WTC11 (cell line): Measurements from ENCODE around the gene GPR156. TPM values are rescaled to one million over a fixed set of nuclear protein-coding genes. Genes with fewer than 3 reads are reported as not detected.

Experiments
- ATAC-seq: fragments of 200-7000 bp; cut with Tn5 transposase; 2 replicates; pipeline ENCODE4 v1.10.0; 2021; ENCODE audit warnings: mild to moderate bottlenecking, moderate library complexity
- CTCF ChIA-PET: fragments of 300-600 bp; sonication (Branson Sonifier 250); formaldehyde crosslinking; loops from one replicate; lab custom pipeline; 2021; ENCODE audit warnings: antibody characterized with exemption; lab: Charles Lee
- POLR2A ChIA-PET: fragments of 350-600 bp; sonication (Branson Sonifier 250); formaldehyde crosslinking; loops from one replicate; lab custom pipeline; 2021; ENCODE audit warnings: antibody characterized with exemption; lab: Charles Lee
- DNase-seq: peaks from one replicate; pipeline ENCODE4 v3.0.0; 2021; ENCODE audit warnings: low spot score
- H3K27ac Mint-ChIP-seq: 2 replicates; pipeline ENCODE4 v1.8.0; 2021; ENCODE audit warnings: mixed read lengths
- H3K27me3 Mint-ChIP-seq: 2 replicates; pipeline ENCODE4 v1.8.0; 2021; ENCODE audit warnings: low read depth, mild to moderate bottlenecking, moderate library complexity, mixed read lengths
- H3K36me3 Mint-ChIP-seq: 2 replicates; pipeline ENCODE4 v1.8.0; 2021; ENCODE audit warnings: mixed read lengths
- H3K4me1 Mint-ChIP-seq: 2 replicates; pipeline ENCODE4 v1.8.0; 2022; ENCODE audit warnings: mixed read lengths
- H3K4me3 Mint-ChIP-seq: 2 replicates; pipeline ENCODE4 v1.8.0; 2021; ENCODE audit warnings: mild to moderate bottlenecking, moderate library complexity, mixed read lengths
- H3K9me3 Mint-ChIP-seq: 2 replicates; pipeline ENCODE4 v1.8.0; 2021; ENCODE audit warnings: mixed read lengths
- FOXJ3 ChIP-seq: sonication (generic); formaldehyde crosslinking; IDR thresholded peaks from 2 replicates; pipeline ENCODE4 v1.9.0; 2021; ENCODE audit warnings: missing genetic modification reagents, mild to moderate bottlenecking, borderline replicate concordance
- GRHL2 ChIP-seq: fragments of 250-450 bp; sonication (Bioruptor Pico); IDR thresholded peaks from 2 replicates; pipeline ENCODE4 v1.8.0; 2022; ENCODE audit warnings: mild to moderate bottlenecking, moderate library complexity; ENCODE audit not compliant: insufficient replicate concordance, severe bottlenecking
- GTF2I ChIP-seq: fragments of 250-450 bp; sonication (Bioruptor Pico); conservative IDR thresholded peaks from 2 replicates; pipeline ENCODE4 v1.4.0; 2021; ENCODE audit warnings: mild to moderate bottlenecking
- IRF2 ChIP-seq: sonication (generic); formaldehyde crosslinking; IDR thresholded peaks from 2 replicates; pipeline ENCODE4 v1.8.0; 2022; ENCODE audit warnings: low read depth, missing genetic modification reagents, borderline replicate concordance
- JUN ChIP-seq: sonication (generic); formaldehyde crosslinking; IDR thresholded peaks from 2 replicates; pipeline ENCODE4 v1.8.0; 2023; ENCODE audit warnings: mild to moderate bottlenecking, missing genetic modification reagents
- MXD4 ChIP-seq: fragments of 250-450 bp; sonication (Bioruptor Pico); IDR thresholded peaks from 2 replicates; pipeline ENCODE4 v1.8.0; 2021; ENCODE audit warnings: mild to moderate bottlenecking, moderate library complexity, borderline replicate concordance
- NR1H2 ChIP-seq: sonication (generic); formaldehyde crosslinking; IDR thresholded peaks from 2 replicates; pipeline ENCODE4 v1.9.0; 2021; ENCODE audit warnings: mild to moderate bottlenecking, moderate library complexity, missing genetic modification reagents
- PRDM15 ChIP-seq: sonication (generic); formaldehyde crosslinking; IDR thresholded peaks from 2 replicates; pipeline ENCODE4 v1.8.0; 2022; ENCODE audit warnings: missing genetic modification reagents
- SMAD3 ChIP-seq: sonication (generic); formaldehyde crosslinking; IDR thresholded peaks from 2 replicates; pipeline ENCODE4 v1.8.0; 2022; ENCODE audit warnings: missing genetic modification reagents, mild to moderate bottlenecking, borderline replicate concordance
- TEAD4 ChIP-seq: sonication (generic); formaldehyde crosslinking; IDR thresholded peaks from 2 replicates; pipeline ENCODE4 v1.8.0; 2022; ENCODE audit warnings: mild to moderate bottlenecking, missing genetic modification reagents
- ZNF416 ChIP-seq: fragments of 250-450 bp; sonication (Bioruptor Pico); IDR thresholded peaks from 2 replicates; pipeline ENCODE4 v1.9.0; 2021; ENCODE audit warnings: mild to moderate bottlenecking, inconsistent platforms
- total RNA-seq: library from RNA; stranded (reverse); gene quantifications from 3 replicates; pipeline ENCODE4 v1.2.3, GENCODE V29; 2021
- TF ChIP-seq, protein P1 (sequence below): sonication (generic); formaldehyde crosslinking; IDR thresholded peaks from 2 replicates; pipeline ENCODE4 v1.8.1; 2023; ENCODE audit warnings: mild to moderate bottlenecking, missing genetic modification reagents
- TF ChIP-seq, protein P2 (sequence below): sonication (generic); formaldehyde crosslinking; IDR thresholded peaks from 2 replicates; pipeline ENCODE4 v1.8.1; 2023; ENCODE audit warnings: mild to moderate bottlenecking, missing genetic modification reagents, moderate library complexity
- TF ChIP-seq, protein P3 (sequence below): sonication (generic); formaldehyde crosslinking; IDR thresholded peaks from 2 replicates; pipeline ENCODE4 v1.8.1; 2023; ENCODE audit warnings: mild to moderate bottlenecking, missing genetic modification reagents, moderate library complexity
- TF ChIP-seq, protein P4 (sequence below): sonication (generic); formaldehyde crosslinking; IDR thresholded peaks from 2 replicates; pipeline ENCODE4 v1.8.0; 2023; ENCODE audit warnings: mild to moderate bottlenecking, missing genetic modification reagents
- TF ChIP-seq, protein P5 (sequence below): sonication (generic); formaldehyde crosslinking; IDR thresholded peaks from 2 replicates; pipeline ENCODE4 v1.8.0; 2023; ENCODE audit warnings: missing genetic modification reagents

GPR156 gene
- total RNA-seq, 1 experiment from 2014 or later, result 0.72 TPM

DNA sequence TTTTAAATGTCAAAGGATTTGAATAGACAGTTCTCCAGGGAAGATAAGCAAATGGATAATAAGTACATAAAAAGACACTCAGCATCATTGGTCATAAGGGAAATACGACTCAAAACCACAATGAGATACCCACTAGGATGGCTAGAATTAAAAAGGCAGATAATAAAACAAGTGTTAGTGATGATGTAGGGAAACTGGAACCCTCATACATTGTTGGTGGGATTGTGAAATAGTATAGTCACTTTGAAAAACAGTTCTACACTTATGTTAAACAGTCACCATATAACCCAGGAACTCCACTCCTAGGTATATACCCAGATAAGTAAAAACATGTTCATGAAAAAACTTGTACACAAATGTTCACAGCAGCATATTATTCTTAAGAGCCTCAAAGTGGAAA lies 72.5 kb downstream of the GPR156 start (continued):
- TF ChIP-seq, protein P1, sequence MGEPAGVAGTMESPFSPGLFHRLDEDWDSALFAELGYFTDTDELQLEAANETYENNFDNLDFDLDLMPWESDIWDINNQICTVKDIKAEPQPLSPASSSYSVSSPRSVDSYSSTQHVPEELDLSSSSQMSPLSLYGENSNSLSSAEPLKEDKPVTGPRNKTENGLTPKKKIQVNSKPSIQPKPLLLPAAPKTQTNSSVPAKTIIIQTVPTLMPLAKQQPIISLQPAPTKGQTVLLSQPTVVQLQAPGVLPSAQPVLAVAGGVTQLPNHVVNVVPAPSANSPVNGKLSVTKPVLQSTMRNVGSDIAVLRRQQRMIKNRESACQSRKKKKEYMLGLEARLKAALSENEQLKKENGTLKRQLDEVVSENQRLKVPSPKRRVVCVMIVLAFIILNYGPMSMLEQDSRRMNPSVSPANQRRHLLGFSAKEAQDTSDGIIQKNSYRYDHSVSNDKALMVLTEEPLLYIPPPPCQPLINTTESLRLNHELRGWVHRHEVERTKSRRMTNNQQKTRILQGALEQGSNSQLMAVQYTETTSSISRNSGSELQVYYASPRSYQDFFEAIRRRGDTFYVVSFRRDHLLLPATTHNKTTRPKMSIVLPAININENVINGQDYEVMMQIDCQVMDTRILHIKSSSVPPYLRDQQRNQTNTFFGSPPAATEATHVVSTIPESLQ (CRISPR knock-in tag), result no peak
- TF ChIP-seq ZNF416 (CRISPR knock-in tag), result no peak
- no peak for TF ChIP-seq JUN (CRISPR knock-in tag)
- no peak for TF ChIP-seq NR1H2 (CRISPR knock-in tag)
- TF ChIP-seq MXD4 (CRISPR knock-in tag), result no peak
- TF ChIP-seq, protein P2, sequence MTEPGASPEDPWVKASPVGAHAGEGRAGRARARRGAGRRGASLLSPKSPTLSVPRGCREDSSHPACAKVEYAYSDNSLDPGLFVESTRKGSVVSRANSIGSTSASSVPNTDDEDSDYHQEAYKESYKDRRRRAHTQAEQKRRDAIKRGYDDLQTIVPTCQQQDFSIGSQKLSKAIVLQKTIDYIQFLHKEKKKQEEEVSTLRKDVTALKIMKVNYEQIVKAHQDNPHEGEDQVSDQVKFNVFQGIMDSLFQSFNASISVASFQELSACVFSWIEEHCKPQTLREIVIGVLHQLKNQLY, result no peak
- TF ChIP-seq FOXJ3 (CRISPR knock-in tag), result no peak

GRCh38 chr3:120209425-120209824 lies 75.6 kb downstream of the GPR156 start:
- CTCF ChIA-PET, result no interaction called here

DNA sequence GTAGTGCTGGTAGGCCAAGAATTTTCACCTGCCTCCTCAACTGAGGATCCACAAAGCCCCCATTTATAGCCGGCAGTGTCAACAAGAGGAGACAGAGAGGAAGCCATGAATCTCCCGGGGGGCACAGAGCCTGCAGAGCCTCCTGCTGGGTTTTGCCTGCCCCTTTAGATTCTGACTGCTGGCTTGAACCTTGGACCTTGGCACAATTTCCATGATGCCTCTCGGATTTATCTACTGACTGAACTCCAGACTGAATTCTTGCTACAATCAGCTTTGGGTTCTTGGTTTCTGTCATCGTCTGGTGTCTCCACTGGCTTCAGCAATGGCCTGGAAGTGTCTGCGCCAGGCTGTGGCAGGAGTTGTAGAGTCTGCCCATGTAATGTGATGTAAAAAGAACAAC lies 80.7 kb downstream of the GPR156 start:
- Mint-ChIP-seq H3K9me3 (no peaks in the 10 kb centered on the region), H3K4me1 (peaks cover 3% of the 10 kb centered on the region; the same call in 1 of the 2 replicates), H3K27ac (no peak overlapping the region), H3K36me3 (no peaks in the 10 kb centered on the region), H3K4me3 (no peak overlapping the region), H3K27me3 (no peaks in the 10 kb centered on the region)
- ChIA-PET POLR2A (no interaction called here), CTCF (no interaction called here)
- no peak for ATAC-seq
- no peak for DNase-seq
- TF ChIP-seq, protein P3, sequence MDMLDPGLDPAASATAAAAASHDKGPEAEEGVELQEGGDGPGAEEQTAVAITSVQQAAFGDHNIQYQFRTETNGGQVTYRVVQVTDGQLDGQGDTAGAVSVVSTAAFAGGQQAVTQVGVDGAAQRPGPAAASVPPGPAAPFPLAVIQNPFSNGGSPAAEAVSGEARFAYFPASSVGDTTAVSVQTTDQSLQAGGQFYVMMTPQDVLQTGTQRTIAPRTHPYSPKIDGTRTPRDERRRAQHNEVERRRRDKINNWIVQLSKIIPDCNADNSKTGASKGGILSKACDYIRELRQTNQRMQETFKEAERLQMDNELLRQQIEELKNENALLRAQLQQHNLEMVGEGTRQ (CRISPR knock-in tag), result no peak
- TF ChIP-seq, protein P4, sequence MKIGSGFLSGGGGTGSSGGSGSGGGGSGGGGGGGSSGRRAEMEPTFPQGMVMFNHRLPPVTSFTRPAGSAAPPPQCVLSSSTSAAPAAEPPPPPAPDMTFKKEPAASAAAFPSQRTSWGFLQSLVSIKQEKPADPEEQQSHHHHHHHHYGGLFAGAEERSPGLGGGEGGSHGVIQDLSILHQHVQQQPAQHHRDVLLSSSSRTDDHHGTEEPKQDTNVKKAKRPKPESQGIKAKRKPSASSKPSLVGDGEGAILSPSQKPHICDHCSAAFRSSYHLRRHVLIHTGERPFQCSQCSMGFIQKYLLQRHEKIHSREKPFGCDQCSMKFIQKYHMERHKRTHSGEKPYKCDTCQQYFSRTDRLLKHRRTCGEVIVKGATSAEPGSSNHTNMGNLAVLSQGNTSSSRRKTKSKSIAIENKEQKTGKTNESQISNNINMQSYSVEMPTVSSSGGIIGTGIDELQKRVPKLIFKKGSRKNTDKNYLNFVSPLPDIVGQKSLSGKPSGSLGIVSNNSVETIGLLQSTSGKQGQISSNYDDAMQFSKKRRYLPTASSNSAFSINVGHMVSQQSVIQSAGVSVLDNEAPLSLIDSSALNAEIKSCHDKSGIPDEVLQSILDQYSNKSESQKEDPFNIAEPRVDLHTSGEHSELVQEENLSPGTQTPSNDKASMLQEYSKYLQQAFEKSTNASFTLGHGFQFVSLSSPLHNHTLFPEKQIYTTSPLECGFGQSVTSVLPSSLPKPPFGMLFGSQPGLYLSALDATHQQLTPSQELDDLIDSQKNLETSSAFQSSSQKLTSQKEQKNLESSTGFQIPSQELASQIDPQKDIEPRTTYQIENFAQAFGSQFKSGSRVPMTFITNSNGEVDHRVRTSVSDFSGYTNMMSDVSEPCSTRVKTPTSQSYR (CRISPR knock-in tag), result no peak
- TF ChIP-seq, protein P5, sequence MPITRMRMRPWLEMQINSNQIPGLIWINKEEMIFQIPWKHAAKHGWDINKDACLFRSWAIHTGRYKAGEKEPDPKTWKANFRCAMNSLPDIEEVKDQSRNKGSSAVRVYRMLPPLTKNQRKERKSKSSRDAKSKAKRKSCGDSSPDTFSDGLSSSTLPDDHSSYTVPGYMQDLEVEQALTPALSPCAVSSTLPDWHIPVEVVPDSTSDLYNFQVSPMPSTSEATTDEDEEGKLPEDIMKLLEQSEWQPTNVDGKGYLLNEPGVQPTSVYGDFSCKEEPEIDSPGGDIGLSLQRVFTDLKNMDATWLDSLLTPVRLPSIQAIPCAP, result no peak
- TF ChIP-seq SMAD3 (CRISPR knock-in tag) (no peak), TEAD4 (CRISPR knock-in tag) (no peak), IRF2 (CRISPR knock-in tag) (no peak), GRHL2 (CRISPR knock-in tag) (no peak)

More at GRCh38 chr3:120209425-120209824, 75.6 kb downstream of the GPR156 start:
- Mint-ChIP-seq H3K9me3 (no peaks in the 10 kb centered on the region), H3K4me3 (no peak overlapping the region), H3K27me3 (no peaks in the 10 kb centered on the region), H3K4me1 (peaks cover 4% of the 10 kb centered on the region), H3K27ac (no peak overlapping the region), H3K36me3 (no peaks in the 10 kb centered on the region)
- TF ChIP-seq PRDM15 (CRISPR knock-in tag), result peak; percentile 56
- TF ChIP-seq GTF2I (CRISPR knock-in tag), result no peak
- no peak for DNase-seq
- ATAC-seq, result no peak
- POLR2A ChIA-PET, result no interaction called here
